DMS 273 (cell line): ENCODE data around the gene THAP8.

ENCODE experiments used
- DNase-seq: peaks from one replicate; lab custom pipeline; 2025; ENCODE audit not compliant: unreplicated experiment; lab: John Stamatoyannopoulos, UW

Gene THAP8

DNA sequence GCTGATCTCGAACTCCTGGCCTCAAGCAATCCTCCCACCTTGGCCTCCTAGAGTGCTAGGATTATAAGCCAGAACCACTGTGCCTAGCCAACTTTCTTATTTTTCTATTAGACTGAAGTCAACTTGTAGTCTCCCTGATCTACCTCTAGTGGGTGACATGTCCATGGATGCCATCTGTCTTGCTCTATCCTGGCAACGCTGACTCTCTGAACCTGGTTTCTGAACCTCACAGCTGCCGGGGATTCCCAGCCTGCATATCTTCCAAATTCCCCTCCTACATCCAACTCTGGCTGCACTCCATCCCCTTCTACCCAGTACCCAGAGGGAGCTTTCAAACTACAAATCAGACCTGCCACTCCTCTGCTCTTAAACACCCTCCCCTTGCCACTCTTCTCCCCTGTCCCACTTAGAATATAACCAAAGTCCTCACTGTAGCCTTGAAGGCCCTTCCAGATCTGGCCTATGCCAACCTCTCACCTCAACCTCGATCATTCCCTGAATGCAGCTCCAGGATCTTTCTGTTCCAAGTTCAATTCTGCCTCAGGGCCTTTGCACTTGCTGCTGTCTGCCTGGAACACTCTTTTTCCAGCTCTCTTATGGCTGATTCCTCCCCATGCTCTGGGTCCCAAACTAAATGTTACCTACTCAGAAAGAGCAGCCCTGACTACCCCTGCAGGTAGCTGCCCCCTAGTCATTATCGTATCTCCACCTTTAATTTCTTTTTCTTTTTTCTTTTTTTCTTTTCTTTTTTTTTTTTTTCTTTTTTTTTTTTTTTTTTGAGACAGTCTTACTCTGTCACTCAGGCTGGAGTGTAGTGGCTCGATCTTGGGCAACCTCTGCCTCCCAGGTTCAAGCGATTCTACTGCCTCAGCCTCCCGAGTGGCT, 23.6 kb downstream of the THAP8 start:
- DNase-seq, result peak; percentile 77

DNA sequence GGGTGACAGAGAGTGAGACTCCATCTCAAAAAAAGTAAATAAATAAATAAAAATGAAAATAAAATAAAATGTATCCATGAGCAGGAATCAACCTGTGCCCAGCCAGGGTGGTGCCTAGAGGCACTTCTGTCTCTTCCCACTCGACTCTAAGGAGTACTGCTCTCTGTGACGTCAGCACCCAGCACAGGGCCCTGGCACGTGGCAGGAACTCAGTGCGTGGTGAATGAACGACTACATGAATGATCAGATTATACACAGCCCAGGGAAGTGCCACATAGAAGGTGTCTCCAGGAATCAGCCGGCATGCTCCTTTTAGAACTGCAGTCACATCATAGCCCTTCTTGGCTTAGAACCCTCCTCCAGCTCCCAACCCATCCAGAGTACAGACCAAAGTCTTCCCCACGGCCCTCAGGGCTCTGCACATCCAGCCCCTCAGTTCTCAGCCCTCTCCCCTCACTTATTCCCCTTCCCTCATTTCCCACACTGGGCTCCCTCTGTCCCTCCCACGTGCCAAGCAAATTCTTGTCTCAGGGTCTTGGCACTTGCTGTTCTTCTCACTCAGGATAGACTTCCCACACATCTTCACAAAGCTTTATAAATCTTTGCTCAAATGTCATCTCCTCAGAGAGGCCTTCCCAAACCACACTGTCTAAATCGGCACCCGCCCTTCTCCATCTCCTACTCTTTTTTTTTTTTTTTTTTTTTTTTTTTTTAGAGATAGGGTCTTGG, 25.6 kb downstream of the THAP8 start:
- no peak for DNase-seq

DNA sequence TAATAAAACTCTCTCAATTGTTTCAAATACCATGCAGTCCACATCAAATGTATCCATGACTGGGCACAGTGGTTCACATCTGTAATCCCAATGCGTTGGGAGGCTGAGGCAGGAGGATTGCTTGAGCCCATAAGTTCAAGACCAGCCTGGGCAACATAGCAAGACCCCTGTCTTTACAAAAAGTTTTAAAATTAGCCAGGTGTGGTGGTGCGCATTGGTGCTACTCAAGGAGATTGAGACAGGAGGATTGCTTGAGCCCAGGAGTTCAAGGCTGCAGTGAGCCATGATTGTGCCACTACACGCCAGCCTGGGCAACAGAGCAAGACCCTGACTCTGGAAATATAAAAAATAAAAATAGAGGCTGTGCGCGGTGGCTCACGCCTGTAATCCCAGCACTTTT, 26.4 kb downstream of the THAP8 start:
- no peak for DNase-seq

DNA sequence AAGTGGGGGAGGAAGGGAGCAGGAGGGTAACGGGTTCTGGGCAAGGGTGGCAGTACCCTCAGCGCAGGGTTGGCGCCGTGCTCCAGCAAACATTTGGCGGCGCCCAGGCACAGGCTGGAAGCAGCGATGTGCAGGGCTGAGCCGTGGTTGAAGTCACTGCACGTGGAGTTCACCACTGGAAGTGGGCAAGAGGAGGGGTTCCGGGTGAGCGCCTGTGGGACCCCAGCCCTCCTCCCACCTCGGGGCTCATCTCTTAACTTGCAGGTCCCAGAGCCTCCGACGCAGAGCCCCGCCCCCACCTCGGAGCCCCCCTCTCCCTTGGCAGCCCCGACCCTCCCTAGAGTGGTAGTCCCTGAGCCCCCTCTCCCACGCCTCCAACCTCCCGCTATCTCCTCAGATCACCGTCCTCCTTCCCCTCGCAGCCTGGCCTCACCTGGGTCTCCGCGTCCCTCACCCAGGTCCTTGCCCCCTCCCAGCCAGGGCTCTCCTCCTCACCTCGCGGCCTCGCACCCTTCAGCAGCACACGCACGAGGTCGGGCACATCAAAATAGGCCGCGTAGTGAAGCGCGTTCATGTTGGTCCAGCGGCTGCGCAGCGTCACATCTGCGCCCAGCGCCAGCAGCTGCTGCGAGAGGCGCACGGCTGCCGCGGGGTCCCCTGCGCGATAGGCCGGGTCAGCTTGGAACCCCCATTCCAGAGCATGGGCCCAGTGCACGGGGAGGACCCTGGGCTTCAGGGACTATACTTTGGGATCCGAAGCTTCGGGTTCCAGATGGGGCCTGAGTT, 27.8 kb downstream of the THAP8 start:
- DNase-seq, result no peak

DNA sequence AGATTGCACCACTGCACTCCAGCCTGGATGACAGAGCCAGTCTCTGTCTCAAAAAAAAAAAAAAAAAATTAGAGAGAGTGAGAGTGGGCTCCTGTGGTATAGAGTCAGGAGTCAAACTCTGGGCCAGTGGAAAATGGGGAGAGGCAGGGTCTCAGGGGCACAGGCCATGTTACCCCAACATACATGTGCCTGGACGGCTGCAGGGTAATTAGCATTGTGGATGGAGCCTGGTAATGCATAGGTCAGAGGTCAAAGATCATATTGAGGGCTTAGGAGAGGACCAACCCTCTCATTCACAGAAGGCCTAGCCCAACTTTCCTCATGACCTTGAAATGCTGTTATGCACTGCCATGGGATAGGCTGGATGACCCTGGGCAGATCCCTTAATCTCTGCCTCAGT, 28.5 kb downstream of the THAP8 start:
- no peak for DNase-seq

DNA sequence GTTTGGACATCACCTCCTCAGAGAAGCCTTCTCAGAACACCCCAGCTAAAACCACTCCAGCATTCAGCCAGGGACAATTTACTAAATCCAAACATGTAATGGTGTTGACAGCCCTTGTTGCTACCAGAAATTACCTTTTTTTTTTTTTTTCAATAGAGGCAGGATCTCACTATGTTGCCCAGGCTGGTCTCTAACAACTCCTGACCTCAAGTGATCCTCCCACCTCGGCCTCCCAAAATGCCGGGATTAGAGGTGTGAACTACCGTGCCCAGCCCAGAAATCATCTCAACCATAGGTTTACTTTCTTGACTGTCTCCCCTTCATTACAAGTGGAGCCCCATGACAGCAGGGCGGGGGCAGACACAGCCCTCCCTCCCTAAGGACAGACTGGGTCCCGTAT, 30.7 kb downstream of the THAP8 start:
- DNase-seq, result no peak

DNA sequence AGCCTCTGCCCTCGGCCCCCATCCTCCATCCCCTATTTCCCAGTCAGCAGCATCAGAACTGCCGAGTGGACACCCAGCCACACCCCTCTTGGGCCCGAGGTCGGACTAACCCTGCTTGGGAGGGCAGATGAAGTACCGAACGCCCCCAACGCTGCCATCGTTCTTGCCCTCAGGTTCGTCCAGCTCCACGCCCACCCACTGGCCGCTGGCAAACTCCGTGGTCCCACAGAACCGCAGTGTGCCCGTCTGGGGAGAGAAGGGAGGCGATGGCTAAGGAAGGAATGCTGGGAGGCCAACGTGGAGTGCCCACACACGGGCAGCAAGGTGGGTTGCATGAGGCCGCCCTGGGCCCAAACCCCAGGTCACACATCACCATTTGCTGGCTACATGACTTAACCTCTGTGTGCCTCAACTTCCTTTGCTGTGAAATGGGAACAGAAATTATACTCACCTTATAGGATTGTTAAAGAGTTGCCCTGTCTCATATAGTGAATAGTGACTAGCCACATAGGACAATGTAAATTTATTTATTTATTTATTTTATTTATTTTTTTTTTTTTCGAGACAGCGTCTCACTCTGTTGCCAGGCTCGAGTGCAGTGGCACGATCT, 34.9 kb downstream of the THAP8 start:
- DNase-seq, result no peak

DNA sequence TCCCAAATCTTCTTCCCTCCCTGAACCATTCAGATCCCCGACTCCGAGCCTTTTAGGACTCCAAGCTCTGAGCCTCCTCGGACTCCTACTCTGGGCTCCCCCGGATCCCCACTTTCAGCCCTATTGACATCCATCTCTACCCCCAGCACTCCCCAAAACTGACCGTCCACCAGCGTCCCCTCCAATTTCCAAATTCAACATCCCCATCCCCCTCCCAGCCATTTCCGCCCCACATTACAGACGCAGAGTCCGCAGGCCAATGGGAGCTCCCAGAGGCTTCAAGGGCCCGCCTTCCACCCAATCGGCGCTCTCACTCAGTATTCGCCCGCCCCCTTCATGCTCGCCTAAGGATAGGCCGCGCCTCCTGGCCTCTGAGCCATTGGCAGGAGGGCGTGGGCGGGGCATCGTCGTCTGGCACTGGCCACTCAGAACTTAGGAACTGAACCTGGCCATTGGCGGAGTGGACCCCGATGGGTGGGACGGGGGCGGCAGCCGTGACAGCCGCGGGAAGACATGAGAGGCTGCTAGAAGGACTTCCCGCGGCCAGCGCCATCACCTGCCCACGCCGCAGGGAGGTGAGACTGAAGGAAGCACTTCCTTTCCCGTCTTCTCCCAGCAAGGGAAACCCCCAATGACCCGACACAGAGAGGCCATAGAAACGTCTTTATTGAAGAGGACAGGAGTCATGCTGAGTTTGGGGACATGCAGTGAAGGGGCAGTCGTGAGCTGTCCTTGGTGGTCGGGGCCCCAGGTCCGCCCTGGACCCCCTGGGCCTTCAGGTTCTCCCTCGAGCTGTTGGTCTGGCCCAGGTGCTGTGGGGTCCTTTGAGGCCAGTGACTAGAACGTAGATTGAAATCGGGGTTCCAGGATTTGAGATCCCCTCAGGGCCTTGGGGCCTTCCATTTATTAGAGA, 39.8 kb downstream of the THAP8 start, which contains the start of gene ALKBH6:
Gene ALKBH6, minus strand, starts transcription at position 202 of the 913 bp plus-strand sequence. CDS start 816 bp downstream, outside the sequence.
- peak; percentile 100 for DNase-seq

DNA sequence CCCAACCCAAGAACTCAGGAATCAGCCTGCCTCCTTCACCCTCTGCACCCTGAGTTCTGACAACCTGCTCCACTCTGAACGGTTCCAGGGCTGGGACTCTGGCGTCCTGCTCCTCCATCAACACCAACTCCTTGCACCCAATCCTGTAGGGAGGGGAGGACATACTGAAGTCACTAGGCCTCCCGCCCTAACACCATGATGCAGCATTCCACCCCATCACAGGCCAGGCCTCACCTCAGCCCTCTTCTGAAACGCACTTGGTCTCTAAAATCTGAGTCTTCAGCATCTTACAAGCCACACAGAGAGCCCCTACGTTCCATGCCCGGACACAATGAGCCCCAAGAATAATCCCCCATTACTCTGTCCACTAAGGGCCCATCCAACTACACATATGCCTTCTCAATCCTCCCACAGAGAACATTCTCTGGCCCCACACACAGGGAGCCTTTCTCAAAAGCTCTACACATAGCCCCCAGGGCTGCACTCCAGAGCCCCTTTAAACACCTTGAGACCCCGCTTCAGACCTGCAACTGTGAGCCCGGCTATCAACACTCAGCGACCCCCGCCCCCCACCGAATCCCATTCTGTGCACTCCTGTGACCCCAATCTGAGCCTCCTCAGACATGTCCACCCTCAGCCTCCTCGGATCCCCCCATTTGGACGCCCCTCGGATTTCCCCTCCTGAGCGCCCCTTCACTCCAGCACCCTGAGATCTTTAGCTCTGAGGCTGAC, 40.6 kb downstream of the THAP8 start:
- DNase-seq, result no peak

DNA sequence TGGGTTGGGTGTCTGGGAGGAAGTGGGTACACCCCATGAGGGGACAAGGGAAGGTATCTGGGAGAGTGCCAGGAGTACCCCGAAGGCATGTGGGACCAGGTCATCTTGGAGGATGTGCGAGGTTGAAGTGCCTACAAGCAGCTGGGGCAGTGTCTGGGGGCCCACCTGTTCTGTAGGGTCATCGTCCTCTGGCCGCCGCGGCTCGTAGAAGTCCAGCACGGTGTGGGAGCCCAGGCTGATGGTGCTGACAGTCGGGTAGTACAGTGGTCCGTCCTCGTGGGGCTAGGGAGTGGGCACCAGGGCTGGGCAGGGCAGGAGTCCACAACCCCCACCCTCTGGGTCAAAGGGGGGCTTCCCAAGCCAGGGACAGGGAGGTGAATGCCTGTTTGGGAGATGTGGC, 43.7 kb downstream of the THAP8 start:
- no peak for DNase-seq

DNA sequence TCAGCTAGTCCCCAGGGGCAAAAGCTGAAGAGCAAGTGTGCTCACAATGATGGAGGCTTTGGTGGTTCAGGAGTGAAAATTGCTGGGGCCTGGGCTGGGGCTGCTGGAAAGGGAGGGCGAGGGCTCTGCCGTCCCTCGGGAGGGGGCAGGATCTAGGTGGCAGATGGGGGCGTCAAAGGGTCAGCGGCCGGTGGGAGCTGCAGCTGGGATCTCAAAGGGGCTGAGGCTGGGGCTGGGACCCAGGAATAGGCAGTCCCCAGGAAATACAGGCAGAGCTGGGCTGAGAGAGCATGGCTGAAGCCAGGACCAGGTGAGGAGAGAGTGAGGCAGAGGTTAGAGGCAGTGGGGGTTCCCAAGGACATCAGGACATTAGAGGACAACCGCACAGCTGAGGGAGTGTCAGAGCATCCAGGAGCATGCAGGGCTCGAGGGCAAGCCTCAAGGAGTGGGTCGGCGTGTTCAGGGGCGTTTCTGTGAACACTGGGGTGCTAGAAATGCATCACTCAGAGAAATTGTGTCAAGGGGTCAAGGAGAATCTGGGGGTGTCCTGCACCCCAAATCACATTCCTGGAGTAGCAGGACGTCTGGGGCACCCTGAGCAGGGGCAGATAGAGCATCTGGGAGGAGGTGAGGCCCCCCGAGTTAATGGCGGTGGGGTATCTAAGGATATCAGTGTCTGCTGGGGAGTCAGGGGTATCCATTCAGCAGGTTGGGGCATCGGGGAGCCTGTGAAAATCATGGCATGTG, 44.3 kb downstream of the THAP8 start:
- DNase-seq, result no peak

DNA sequence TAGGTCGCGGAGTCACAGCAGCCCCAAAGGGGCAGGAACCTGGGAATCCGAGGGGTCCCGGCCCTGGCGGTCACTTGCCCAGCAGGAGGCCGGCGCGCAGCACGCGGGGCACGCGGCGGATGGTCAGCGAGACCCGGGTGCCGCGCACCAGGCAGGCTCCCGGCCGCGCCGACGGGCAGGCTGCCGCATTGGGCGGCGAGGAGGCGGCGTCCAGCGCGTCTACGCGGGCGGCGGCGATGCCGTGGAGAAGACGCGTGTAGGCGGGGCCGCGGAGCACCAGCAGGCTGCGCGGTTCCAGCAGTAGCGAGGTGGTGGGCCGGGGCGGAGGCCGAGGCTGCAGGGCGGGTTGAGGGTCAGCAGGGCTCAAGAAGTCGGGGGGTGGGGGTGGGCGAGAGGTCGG, 44.9 kb downstream of the THAP8 start:
- peak; percentile 81 for DNase-seq

DNA sequence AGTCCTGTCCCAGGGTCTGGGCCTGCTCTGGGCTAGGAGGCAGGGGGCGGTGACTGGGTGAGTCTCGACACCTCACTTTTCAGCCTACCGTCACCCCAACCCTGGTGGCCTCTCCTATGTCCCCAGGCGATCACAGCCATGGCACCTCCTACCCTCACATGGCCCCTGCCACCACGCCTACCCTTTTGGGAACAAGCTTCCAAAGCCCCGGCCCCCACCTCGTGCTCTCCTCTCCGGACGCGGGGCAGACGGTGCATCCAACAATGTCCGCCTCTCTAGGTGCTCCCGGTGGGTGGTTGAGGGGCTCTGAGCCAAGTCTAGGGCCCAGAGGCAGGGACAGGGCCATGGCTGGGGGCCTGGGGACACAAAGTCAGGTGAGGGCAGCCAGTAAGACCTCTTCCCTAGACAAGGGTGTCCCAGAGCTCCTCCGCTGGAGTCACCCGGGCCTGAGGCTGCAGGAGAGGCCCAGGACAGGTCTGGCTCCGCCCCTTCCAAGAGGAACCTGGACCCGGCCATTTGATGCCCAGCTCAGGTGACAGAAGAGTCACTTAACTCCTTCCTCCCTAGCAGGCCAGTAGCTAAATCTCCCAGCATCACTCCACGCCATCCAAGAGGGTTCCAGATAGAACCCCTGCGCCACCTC, 45.6 kb downstream of the THAP8 start, which contains the start of gene SYNE4:
Gene SYNE4, minus strand, starts transcription at position 478 of the 643 bp plus-strand sequence. Its CDS starts 132 bp downstream, at position 346.
- no peak for DNase-seq

DNA sequence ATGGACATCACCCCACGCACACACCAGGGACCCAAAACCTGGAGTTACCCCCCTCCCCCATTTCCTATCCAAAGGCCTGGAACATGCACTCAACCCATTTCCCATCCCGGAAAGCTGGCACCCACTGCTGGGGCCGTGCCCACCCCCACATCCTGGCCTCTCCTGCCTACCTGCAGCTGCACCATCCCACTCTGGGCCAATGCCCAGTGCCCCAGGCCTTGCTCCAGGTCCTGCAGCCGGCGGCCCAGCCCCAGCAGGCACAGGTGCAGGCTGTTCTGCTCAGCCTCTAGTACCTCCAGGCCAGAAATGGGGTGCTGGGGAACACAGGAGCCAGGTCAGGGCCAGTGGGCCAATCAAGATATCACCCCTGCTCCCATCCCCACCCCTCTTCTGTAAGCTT, 47.1 kb downstream of the THAP8 start:
- DNase-seq, result no peak

DNA sequence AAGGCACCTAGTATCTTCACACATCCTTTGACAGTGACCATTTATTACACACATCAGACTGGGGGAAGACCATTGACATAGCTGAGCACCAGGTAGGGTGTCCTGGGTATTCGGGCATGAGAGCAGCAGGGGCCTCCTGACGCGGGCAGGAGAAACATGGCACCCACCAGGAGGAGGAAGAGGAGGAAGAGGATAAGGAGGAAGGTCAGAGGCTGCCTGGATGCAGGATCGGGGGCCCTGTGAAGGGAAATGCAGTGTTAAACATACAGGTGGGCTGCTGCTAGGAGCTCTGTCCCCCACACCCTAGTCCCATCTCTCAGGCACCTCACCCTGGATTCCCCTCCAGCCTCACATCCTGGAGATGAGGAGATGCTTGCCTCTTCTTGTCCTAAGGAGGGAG, 50.8 kb downstream of the THAP8 start:
- no peak for DNase-seq

DNA sequence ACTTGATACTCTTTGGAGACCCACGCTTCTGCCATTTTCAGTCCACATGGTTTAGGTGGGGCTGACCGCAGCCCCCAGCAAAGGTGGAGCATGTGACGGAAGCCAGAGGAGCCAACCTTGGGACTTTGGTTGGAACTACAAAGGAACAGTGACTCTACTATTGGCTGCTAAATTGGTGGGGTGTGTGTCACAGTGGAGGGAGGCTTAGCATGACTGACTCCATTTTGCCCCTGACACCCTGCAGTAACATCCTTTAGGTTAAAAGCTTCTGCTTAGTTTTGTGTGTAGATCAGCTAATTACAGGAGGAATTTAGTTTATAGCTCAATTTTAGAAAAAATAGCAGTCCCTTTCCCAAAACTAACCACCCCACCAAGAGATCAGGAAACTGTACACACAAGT, 52.5 kb downstream of the THAP8 start:
- no peak for DNase-seq

DNA sequence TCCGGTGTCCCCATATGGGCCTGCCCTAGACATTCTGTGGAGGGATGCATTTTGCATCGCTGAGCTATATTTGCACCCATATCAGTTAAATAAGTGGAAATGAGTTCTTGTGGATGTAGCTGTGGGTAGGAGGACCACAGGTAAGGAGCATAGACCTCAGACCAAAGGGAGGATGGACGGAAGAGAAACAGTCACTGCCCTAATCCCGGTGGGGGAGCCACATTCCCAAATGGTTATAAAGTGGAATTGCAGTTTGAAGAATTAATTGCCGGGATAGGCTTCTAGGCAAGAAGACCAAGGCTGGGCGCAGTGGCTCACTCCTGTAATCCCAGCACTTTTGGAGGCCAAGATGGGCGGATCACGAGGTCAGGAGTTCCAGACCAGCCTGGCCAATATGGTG, 57.3 kb downstream of the THAP8 start:
- no peak for DNase-seq
